ENCODE measurements around the gene CACHD1. TPM values are rescaled to one million over a fixed set of nuclear protein-coding genes. Genes with fewer than 3 reads are reported as not detected.

CACHD1 gene
- total and polyA plus RNA-seq, 12 donors, result 0.87 to 4.2 (median 2.4) TPM

DNA sequence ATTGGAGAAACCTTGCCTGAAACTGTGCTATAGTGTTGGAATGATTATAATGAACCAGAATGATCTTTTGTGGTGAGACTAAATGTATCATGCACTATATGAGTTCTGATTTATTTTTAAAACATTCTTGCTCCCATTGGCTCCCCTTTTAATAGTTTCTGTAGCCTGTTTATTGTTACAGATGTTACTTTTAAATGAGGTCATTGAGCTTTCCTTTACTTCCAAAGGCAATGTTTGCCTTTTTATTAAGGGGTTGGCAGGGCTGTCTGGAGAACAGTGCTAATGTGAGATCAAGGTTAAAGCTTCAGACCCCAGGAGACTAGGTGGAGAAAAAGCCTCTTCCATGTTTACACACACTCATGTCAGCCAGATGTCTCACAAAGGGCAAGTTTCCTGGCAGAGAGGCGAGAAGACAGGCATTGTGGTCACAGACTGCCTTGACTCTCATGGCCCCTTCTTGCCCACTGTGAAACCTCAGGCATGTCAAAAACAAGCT, 154.3 kb downstream of the CACHD1 start:
- ATAC-seq, result peak in 5 of 8 donors; percentile 55 to 70 (median 67)
- Histone ChIP-seq H3K9me3 (no peaks in the 10 kb centered on the region), H3K27ac (peak overlapping the region in 2 of 10 donors; percentile 14 to 35), H3K27me3 (no peaks in the 10 kb centered on the region), H3K4me3 (no peak overlapping the region), H3K4me1 (peaks cover 0 to 22% (median 11%) of the 10 kb centered on the region in 9 donors), H3K36me3 (no peaks in the 10 kb centered on the region)
- intact Hi-C loops (cut with DNase I), result loop anchor here in 1 of 10 donors (1.0 kb wide), 1 partner anchor 11 kb away; no protein-coding TSS in a partner anchor
- WGBS, 2 donors, result 39 to 54% methylated on average over 1 of the region's 1 CpG
- peak in 1 of 2 donors; percentile 6 for DNase-seq
- TF ChIP-seq, protein P1, sequence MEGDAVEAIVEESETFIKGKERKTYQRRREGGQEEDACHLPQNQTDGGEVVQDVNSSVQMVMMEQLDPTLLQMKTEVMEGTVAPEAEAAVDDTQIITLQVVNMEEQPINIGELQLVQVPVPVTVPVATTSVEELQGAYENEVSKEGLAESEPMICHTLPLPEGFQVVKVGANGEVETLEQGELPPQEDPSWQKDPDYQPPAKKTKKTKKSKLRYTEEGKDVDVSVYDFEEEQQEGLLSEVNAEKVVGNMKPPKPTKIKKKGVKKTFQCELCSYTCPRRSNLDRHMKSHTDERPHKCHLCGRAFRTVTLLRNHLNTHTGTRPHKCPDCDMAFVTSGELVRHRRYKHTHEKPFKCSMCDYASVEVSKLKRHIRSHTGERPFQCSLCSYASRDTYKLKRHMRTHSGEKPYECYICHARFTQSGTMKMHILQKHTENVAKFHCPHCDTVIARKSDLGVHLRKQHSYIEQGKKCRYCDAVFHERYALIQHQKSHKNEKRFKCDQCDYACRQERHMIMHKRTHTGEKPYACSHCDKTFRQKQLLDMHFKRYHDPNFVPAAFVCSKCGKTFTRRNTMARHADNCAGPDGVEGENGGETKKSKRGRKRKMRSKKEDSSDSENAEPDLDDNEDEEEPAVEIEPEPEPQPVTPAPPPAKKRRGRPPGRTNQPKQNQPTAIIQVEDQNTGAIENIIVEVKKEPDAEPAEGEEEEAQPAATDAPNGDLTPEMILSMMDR (IDR thresholded peaks at IDR 0.05), result no peak

DNA sequence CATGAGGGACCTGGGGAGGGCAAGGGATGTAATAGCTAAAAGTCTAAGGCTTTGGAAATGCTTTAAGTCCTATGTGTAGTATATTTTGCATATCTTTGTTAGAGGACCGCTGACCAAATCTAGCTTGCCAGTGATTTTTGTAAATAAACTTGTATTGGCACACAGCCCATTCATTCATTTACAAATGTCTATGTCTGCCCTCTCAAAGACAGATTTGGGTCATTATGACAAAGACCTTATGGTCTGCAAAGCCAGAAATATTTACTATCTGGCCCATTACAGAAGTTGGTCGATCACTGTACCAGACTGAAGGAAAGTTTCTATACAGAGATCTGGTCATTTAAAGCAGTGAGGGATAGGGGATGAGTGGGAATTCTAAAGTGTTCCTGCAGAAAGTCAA, 154.9 kb downstream of the CACHD1 start:
- WGBS, 2 donors, result 50 to 53% methylated on average over 2 of the region's 2 CpGs
- peak in 3 of 8 donors; percentile 16 to 41 (median 37) for ATAC-seq

DNA sequence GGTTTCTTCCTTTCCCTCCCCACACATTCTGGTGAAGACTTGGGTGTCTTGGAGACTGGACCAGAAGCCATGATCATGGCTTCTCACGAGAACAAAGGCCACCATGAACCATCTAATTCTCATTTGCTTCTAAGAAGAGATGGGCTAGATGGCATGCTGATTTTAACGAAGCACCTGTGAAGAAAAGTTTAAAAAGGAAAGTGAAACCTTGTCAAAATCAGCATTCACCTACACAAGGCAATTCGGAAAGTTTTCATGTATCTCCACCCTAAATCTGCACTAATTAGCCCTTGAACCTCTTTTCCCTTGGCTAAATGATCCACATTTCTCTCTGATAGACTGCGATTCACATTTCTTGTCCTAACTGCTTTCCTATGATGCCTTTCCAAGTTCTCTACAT, 160.7 kb downstream of the CACHD1 start:
- 92 to 98% methylated on average over 4 of the region's 4 CpGs for WGBS, 2 donors
- H3K27me3 ChIP-seq, result no peaks in the 10 kb centered on the region
- peak overlapping the region in 1 of 10 donors; percentile 15 for H3K27ac ChIP-seq
- TF ChIP-seq, protein P1 (IDR thresholded peaks at IDR 0.05), result no peak
- peaks cover 0 to 7% (median 0%) of the 10 kb centered on the region in 9 donors for H3K36me3 ChIP-seq
- H3K9me3 ChIP-seq, result no peaks in the 10 kb centered on the region
- H3K4me3 ChIP-seq, result no peak overlapping the region
- DNase-seq, result no peak
- peaks cover 0 to 36% (median 3%) of the 10 kb centered on the region in 9 donors for H3K4me1 ChIP-seq
- intact Hi-C loops (cut with DNase I), result loop anchor here in 1 of 10 donors (5.0 to 10.0 kb wide), 2 partner anchors 86 to 158 kb away; partner anchors contain the start of gene CACHD1
- no peak for ATAC-seq

More for the DNA sequence above, 154.9 kb downstream of the CACHD1 start:
- Histone ChIP-seq H3K4me1 (peaks cover 0 to 27% (median 11%) of the 10 kb centered on the region in 9 donors), H3K9me3 (no peaks in the 10 kb centered on the region), H3K27ac (peak overlapping the region in 2 of 10 donors; percentile 14 to 35), H3K4me3 (no peak overlapping the region), H3K36me3 (no peaks in the 10 kb centered on the region), H3K27me3 (no peaks in the 10 kb centered on the region)
- no peak for DNase-seq
- intact Hi-C loops (cut with DNase I), result loop anchor here in 1 of 10 donors (1.0 kb wide), 1 partner anchor 10 kb away; no protein-coding TSS in a partner anchor
- TF ChIP-seq, protein P1 (IDR thresholded peaks at IDR 0.05), result no peak

DNA sequence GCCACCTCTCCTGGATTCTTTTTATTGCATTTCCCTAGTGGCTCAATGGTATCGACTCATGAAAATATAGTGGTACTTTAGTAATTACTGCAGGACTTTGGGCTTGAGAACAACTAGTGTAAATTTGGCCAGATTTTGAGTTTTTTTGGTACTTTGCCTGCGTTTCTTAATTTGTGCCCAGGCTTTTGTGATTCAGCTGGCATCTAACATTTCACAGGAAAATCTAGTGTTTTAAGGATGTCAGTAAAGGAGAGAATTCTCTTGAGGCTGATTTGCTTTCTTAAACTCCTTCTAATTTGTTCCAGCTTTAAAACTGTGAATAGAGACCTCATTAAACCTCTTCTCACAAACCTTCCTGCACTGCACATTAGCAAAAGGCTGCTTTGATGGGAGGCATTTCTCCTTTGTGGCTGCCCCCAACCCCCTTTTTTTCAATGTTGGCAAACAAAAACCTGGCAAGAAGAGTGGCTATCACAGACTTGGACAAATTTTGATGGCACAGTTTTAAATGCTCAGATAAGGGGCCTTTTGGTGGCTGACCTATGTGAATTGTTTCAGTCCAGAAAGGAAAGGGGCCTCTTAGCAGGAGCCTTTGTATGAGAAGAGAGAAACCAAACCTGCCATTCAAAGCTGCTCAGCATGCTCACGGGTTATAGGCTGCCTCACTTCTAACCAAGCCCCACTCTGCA, 161.6 kb downstream of the CACHD1 start:
- peaks cover 0 to 42% (median 7%) of the 10 kb centered on the region in 9 donors for H3K4me1 ChIP-seq
- ATAC-seq (no peak), DNase-seq (no peak)
- H3K27ac ChIP-seq, result no peak overlapping the region
- no peaks in the 10 kb centered on the region for H3K9me3 ChIP-seq
- H3K27me3 ChIP-seq, result no peaks in the 10 kb centered on the region
- H3K4me3 ChIP-seq, result no peak overlapping the region
- peaks cover 0 to 7% (median 0%) of the 10 kb centered on the region in 9 donors for H3K36me3 ChIP-seq
- 76 to 82% methylated on average over 3 of the region's 3 CpGs for WGBS, 2 donors
- TF ChIP-seq, protein P1 (IDR thresholded peaks at IDR 0.05), result no peak
- intact Hi-C loops (cut with DNase I), result loop anchor here in 1 of 10 donors (5.0 to 10.0 kb wide), 2 partner anchors 87 to 159 kb away; partner anchors contain the start of gene CACHD1
